Measurements from ENCODE around the gene GDF15.
"Not testable (repeated sequence)": the region's sequence is repeated elsewhere in the genome, so short reads cannot be mapped to it uniquely, and the experiment has no call there.

Gene GDF15

DNA sequence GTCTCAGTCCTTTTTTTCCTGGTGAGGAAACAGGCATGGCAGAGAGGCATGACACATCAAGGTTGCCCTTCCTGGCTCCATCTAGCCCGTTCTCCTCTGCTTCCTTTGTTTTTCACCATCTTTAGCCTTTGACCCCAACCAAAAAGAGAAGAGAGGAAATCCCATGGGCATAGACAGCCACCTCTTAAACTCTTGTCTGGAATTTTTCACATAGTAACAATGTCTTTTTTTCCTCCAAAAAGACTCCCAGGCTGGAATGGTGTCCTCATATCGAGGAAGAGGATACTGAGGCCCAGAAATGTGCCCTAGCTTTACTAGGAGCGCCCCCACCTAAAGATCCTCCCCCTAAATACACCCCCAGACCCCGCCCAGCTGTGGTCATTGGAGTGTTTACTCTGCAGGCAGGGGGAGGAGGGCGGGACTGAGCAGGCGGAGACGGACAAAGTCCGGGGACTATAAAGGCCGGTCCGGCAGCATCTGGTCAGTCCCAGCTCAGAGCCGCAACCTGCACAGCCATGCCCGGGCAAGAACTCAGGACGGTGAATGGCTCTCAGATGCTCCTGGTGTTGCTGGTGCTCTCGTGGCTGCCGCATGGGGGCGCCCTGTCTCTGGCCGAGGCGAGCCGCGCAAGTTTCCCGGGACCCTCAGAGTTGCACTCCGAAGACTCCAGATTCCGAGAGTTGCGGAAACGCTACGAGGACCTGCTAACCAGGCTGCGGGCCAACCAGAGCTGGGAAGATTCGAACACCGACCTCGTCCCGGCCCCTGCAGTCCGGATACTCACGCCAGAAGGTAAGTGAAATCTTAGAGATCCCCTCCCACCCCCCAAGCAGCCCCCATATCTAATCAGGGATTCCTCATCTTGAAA lies at the start of gene GDF15:
Gene GDF15, plus strand, starts transcription at position 484 of the 868 bp plus-strand sequence. Its CDS starts 32 bp downstream, at position 516.
- DNase-seq, result no peak

DNA sequence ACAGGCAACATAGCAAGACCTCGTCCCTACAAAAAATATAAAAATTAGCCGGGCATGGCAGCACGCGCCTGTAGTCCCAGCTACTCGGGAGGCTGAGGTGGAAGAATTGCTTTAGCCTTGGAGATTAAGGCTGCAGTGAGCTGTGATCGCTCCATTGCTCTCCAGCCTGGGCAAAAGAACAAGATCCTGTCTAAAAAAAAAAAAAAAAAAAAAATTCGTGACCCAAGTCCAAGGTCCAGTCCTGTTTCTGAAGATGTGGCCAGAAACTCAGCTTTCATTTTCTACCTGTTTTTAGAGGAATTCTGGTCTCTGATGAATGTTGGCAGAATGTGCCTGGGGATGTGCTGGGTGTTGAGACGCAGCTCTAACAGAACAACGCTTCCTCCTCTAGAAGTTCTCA lies 47.4 kb upstream of the GDF15 start:
- DNase-seq, result no peak

- no peak for DNase-seq
Observed at GRCh38 chr19:18339723-18340122, 46.2 kb upstream of the GDF15 start.

GRCh38 chr19:18340190-18340989 lies 45.6 kb upstream of the GDF15 start, which contains the start of gene PGPEP1:
Gene PGPEP1, plus strand, starts transcription at chr19:18340598. Its CDS starts 84 bp downstream, at chr19:18340682.
- peak; percentile 49 for DNase-seq

GRCh38 chr19:18340990-18341868 lies 44.7 kb upstream of the GDF15 start:
- peak; percentile 15 for DNase-seq

DNA sequence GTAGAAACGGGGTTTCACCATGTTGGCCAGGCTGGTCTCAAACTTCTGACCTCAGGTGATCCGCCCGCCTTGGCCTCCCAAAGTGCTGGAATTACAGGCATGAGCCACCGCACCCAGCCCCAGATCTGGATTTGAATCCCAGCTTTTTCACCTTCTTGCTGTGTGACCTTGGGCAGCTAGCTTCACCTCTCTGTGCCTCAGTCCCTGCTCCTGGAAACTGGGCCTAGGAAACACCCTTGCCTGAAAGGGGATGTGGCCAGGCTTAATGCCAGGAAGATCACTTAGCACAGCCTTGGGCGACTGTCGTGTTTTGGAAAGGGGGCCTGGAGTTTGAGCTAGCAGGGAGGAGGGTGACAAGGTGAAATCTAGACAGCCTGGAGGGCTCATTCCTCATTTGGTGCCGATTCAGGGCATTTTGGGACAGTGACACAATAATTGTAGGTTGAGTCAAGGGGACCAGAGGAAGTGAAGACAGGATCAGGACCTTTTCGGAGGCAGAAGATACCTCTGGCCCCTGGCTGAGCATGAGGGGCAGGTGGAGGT lies 43.8 kb upstream of the GDF15 start:
- DNase-seq, result no peak

DNA sequence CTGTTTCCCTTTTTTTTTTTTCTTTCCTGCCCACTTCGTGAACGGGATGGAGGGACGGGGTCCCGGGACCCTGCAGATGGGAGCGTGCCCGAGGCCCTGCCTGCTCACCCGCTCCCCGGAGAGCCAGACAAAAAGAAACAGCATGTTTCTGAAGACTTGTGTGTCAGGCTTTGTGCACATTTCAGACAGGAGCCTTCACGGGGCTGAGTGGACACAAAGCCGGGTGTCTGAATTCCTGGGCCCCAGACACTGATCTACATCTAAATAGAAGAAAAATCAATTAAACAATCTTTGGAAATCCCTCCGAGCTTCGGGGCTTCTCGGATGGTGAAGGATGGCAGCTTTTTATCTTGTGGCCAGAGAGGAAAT lies 41.4 kb upstream of the GDF15 start:
- DNase-seq, result no peak

GRCh38 chr19:18345296-18345695 lies 40.7 kb upstream of the GDF15 start:
- DNase-seq, result no peak

DNA sequence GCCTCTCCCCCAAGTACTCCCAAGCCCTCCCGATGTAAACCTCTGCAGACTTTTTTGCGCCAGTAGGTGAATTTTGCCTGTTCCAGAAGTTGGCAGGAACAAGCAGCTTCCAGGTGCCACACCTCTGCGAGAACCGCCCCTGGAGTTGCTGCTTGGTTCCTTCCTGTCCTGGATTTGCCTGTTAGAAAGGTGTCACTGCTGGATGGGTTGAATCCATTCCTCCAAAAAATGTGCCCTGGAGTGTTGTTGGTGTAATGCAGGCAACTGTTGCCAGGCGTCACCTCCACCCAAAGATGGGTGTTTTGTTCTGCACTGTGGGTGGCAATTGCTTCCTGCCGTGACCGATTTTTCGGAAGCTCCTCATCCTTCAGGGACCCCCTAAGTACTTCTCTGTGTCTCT lies 39.9 kb upstream of the GDF15 start:
- DNase-seq, result no peak

- no peak for DNase-seq
Observed at GRCh38 chr19:18348171-18348570, 37.8 kb upstream of the GDF15 start.

- DNase-seq, result not testable (repeated sequence)
Observed at GRCh38 chr19:18348818-18349339, 37.1 kb upstream of the GDF15 start.

- no peak for DNase-seq
Observed at GRCh38 chr19:18349524-18350128, 36.3 kb upstream of the GDF15 start.

- no peak for DNase-seq
Observed at GRCh38 chr19:18350490-18350889, 35.5 kb upstream of the GDF15 start.

GRCh38 chr19:18351544-18351943 lies 34.4 kb upstream of the GDF15 start:
- no peak for DNase-seq

- no peak for DNase-seq
Observed at GRCh38 chr19:18353378-18354005, 32.5 kb upstream of the GDF15 start.

- DNase-seq, result not testable (repeated sequence)
Observed at GRCh38 chr19:18354743-18355142, 31.2 kb upstream of the GDF15 start.

- DNase-seq, result no peak
Observed at GRCh38 chr19:18357041-18357440, 28.9 kb upstream of the GDF15 start.

DNA sequence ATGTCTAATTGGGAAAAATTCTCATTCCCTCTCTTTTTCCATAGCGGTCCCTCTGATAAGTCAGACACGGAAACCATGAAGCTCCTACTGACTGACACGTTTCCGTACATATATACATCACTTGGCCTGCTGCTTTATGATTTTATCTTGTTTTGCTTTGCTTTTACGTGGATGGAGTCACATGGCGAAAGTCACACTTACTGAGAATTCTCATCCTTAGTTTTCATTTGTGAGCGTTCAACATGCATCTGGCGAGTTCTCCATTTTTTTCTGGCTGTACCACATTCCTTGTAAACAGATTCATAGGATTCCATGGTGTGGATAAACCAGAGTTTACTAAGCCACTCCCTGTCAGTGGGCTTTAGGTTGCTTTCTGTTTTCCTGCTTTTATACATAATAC lies 24.3 kb upstream of the GDF15 start:
- no peak for DNase-seq

GRCh38 chr19:18362934-18363542 lies 22.9 kb upstream of the GDF15 start:
- no peak for DNase-seq

GRCh38 chr19:18363787-18364186 lies 22.2 kb upstream of the GDF15 start:
- no peak for DNase-seq

GRCh38 chr19:18364277-18364825 lies 21.6 kb upstream of the GDF15 start:
- not testable (repeated sequence) for DNase-seq

All from midbrain (tissue), 1 donor.